GM20431 (cell line): ENCODE results near the gene RARRES1.

Experiments used
- in situ Hi-C: fragments of 300-500 bp; cut with MseI, MboI; formaldehyde crosslinking; loops from one replicate; pipeline ENCODE4 v1.15.0; 2020; ENCODE audit warnings: low sequenced_read_pairs; ENCODE audit not compliant: unreplicated experiment

Gene RARRES1

DNA sequence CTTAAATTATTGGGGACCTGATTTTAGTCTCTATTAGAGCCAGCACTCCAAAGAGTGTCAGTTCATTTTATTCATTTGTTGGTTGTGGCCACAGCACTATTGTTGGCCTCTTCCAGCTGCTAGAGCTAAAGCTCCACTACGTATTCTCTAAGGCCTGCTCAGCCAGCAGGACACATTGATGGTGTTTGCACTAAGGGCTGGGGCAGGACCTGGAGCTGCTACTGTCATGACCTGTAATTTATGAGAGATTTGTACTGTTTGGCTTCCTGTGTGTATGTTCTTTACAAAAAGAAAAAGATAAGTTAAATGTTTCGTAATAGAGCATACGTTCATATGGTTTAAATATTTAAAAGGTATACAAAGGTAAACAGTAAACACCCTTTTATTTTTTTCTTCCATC lies 79.8 kb downstream of the RARRES1 start:
- in situ Hi-C loops = no loop called here

DNA sequence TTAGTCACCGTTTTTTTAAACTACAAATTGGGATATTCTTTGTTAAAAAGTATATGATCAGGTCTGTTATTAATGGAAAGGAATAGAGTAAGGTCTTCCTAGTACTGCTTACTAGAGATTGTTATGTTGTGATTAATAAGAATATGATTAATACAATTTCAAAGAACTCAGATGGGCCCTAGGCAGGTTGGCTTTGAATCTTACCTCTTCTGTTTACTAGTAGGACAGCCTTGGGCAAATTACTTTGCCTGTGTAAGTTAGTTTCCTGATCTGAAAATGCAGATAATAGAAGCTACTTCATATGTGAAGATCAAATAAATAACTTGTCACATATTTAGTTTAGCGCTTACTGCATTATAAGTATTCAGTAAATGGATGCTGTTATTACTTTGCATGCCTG lies 81.1 kb downstream of the RARRES1 start:
- in situ Hi-C loops = no loop called here

DNA sequence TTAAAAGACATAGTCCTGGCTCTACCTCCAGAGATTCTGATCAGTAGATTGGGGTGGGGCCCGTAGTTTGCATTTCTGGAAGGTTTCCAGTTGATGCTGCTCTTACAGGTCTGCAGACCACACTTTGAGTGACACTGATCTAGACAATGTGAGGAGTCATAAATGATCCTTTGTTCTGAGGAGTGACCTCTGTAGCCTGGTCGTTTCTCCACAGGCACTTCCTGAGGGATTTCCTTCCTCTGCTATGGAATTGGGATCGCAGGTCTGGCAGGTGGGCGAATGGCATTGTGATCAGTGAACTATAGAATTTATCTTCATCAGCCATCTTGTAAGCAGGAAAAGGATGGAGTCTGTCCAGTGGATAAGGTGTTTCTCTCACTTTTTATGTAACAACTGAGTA lies 82.5 kb downstream of the RARRES1 start:
- in situ Hi-C loops = no loop called here
